C4-2B (cell line): Measurements from ENCODE around the gene GNG2.

Experiments
- H3K27ac ChIP-seq: fragments of 450-650 bp; 2 replicates; pipeline ENCODE4 v1.5.1; 2017
- CTCF ChIP-seq: fragments of 450-650 bp; conservative IDR thresholded peaks from 2 replicates; pipeline ENCODE4 v1.5.1; 2017; ENCODE audit warnings: mild to moderate bottlenecking
- ZFX ChIP-seq: fragments of 450-650 bp; IDR thresholded peaks from 2 replicates; pipeline ENCODE4 v1.6.1; 2017

GNG2 gene

GRCh38 chr14:51942971-51943370, 82.6 kb downstream of the GNG2 start:
- H3K27ac ChIP-seq: no peak overlapping the region
- TF ChIP-seq CTCF (no peak), ZFX (no peak)

- H3K27ac ChIP-seq: no peak overlapping the region
- TF ChIP-seq CTCF (no peak), ZFX (no peak)
Observed at GRCh38 chr14:51950007-51950406, 89.6 kb downstream of the GNG2 start.

GRCh38 chr14:51951656-51952055, 91.2 kb downstream of the GNG2 start:
- H3K27ac ChIP-seq: no peak overlapping the region
- TF ChIP-seq CTCF (no peak), ZFX (no peak)

GRCh38 chr14:51954031-51954430, 93.6 kb downstream of the GNG2 start:
- no peak overlapping the region for H3K27ac ChIP-seq
- TF ChIP-seq CTCF (no peak), ZFX (no peak)

GRCh38 chr14:51954657-51955056, 94.2 kb downstream of the GNG2 start:
- no peak overlapping the region for H3K27ac ChIP-seq
- TF ChIP-seq CTCF: no peak; the same call in 1 of the 2 replicates
- no peak for TF ChIP-seq ZFX

- TF ChIP-seq ZFX (no peak), CTCF (no peak)
- H3K27ac ChIP-seq: no peak overlapping the region
Observed at GRCh38 chr14:51957950-51958349, 97.5 kb downstream of the GNG2 start.

- TF ChIP-seq ZFX (no peak), CTCF (no peak)
- H3K27ac ChIP-seq: no peak overlapping the region
Observed at GRCh38 chr14:51959928-51960327, 99.5 kb downstream of the GNG2 start.
